BLaER1 treated with 17β-estradiol and CSF1 and Interleukin-3, amounts not matched to agents 10 nM and 100 nM (cell line): Measurements from ENCODE around the gene CDK13.

Source experiments
- H3K27ac ChIP-seq, 11 experiments: shearing (Covaris generic); formaldehyde crosslinking; 2 replicates each; pipeline ENCODE4 v1.8.1; 2022
- H3K27me3 ChIP-seq, 11 experiments: shearing (Covaris generic); formaldehyde crosslinking; 2 replicates each; pipeline ENCODE4 v1.8.1; 2022
- H3K36me3 ChIP-seq, 11 experiments: shearing (Covaris generic); formaldehyde crosslinking; 2 replicates each; pipeline ENCODE4 v1.8.1; 2022
- H3K4me1 ChIP-seq, 10 experiments: shearing (Covaris generic); formaldehyde crosslinking; 2 replicates each; pipeline ENCODE4 v1.8.1; 2022
- H3K4me2 ChIP-seq, 11 experiments: shearing (Covaris generic); formaldehyde crosslinking; 2 replicates each; pipeline ENCODE4 v1.8.1; 2022
- H3K4me3 ChIP-seq, 10 experiments: shearing (Covaris generic); formaldehyde crosslinking; 2 replicates each; pipeline ENCODE4 v1.8.1; 2022
- H3K9ac ChIP-seq, 11 experiments: shearing (Covaris generic); formaldehyde crosslinking; 2 replicates each; pipeline ENCODE4 v1.8.1; 2022
- H3K9me3 ChIP-seq, 11 experiments: shearing (Covaris generic); formaldehyde crosslinking; replicated peaks in 1 of 11; 2 replicates each; pipeline ENCODE4 v1.8.1; 2022
- H4K20me1 ChIP-seq, 11 experiments: shearing (Covaris generic); formaldehyde crosslinking; 2 replicates each; pipeline ENCODE4 v1.8.1; 2022
- Cebpa-rat ChIP-seq, 11 experiments: shearing (Covaris generic); IDR thresholded peaks; 2 replicates each; pipeline ENCODE4 v1.8.1; 2022

CDK13 gene

DNA sequence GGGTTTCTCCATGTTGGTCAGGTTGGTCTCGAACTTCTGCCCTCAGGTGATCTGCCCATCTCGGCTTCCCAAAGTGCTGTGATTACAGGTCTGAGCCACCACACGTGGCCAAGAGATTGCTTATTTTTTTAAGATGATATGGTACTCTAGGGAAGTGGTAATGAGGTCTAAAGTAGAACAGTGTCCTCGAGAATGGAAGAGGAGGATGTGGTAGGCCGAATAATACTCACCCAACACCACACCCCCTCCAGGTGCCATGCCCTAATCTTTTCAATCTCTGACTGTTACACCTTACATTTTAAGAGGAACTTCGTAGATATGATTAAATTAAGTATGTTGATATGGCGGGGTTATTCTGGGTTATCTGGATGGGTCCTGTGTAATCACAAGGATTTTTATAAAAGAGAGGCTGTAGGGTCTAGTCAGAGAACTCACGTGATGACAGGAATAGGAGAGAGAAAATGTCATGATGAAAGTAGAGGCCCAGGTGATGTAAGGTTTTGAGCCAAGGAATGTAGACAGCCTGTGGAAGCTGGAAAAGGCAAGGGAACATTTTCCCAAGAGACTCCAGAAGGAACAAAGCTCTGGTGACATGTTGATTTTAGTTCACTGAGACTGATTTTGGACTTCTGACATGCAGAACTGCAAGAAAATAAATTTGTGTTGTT lies 29.5 kb downstream of the CDK13 start:
- Histone ChIP-seq H3K4me3 (no peak overlapping the region), H3K9me3 (peaks cover 0 to 71% (median 43%) of the 10 kb centered on the region in 11 experiments; a peak in 19 of 22 replicates), H3K4me1 (peaks cover 0 to 44% (median 18%) of the 10 kb centered on the region in 10 experiments; a peak in 12 of 20 replicates), H3K27ac (no peak overlapping the region), H3K4me2 (no peak overlapping the region), H3K27me3 (no peaks in the 10 kb centered on the region), H3K9ac (no peak overlapping the region), H4K20me1 (peaks cover 28 to 88% (median 68%) of the 10 kb centered on the region in 11 experiments; a peak in 21 of 22 replicates), H3K36me3 (peaks cover 0 to 60% (median 34%) of the 10 kb centered on the region in 11 experiments; a peak in 19 of 22 replicates)
- TF ChIP-seq Cebpa-rat (IDR thresholded peaks at IDR 0.05), result no peak

DNA sequence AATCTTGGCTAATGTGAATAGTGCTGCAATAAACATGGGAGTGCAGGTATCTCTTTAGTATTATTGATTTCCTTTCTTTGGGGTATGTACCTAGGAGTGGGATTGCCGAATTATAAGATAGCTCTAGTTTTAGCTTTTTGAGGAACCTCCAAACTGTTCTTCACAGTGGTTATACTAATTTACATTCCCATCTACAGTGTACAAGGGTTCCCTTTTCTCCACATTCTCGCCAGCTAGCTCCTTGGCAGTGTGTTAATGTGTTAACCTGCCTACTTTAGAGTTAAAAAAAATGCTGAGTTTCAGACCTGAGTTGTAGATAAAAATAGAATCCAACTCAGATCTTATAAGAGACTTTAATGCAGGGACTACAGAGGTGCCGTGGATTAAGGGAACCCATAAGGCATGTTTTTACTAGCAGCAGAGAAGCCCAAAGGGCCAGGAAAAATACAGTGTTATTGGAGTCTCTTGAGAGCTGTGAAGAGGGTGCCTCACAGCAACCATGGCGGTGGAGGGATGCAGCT lies 35.4 kb downstream of the CDK13 start:
- Histone ChIP-seq H4K20me1 (peaks cover 40 to 85% (median 69%) of the 10 kb centered on the region in 11 experiments), H3K9ac (no peak overlapping the region; a peak in 1 of 22 replicates), H3K9me3 (peaks cover 0 to 16% (median 9%) of the 10 kb centered on the region in 11 experiments; a peak in 17 of 22 replicates), H3K4me2 (peak overlapping the region in 2 of 11 experiments; percentile 65 to 71; a peak in 4 of 22 replicates), H3K4me3 (no peak overlapping the region), H3K36me3 (peaks cover 29 to 54% (median 49%) of the 10 kb centered on the region in 11 experiments), H3K27ac (no peak overlapping the region; a peak in 1 of 22 replicates), H3K27me3 (no peaks in the 10 kb centered on the region), H3K4me1 (peaks cover 0 to 33% (median 8%) of the 10 kb centered on the region in 10 experiments; a peak in 11 of 20 replicates)
- TF ChIP-seq Cebpa-rat (IDR thresholded peaks at IDR 0.05), result no peak

DNA sequence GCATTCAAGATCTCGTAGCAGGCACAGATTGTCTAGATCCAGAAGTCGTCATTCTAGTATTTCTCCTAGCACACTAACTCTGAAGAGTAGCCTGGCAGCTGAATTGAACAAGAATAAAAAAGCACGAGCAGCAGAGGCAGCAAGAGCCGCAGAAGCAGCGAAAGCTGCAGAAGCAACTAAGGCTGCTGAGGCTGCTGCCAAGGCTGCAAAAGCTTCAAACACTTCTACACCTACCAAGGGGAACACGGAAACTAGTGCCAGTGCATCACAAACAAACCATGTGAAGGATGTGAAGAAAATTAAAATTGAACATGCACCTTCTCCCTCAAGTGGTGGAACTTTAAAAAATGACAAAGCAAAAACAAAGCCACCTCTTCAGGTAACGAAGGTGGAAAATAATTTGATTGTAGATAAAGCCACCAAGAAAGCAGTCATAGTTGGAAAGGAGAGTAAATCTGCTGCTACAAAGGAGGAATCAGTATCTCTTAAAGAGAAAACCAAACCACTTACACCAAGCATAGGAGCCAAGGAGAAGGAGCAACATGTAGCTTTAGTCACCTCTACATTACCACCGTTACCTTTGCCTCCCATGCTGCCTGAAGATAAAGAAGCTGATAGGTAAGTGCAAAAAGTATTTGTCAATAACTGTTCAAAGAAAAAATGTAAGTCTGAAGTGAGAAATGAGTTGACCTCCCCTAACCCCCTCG lies 37.7 kb downstream of the CDK13 start:
- H3K4me2 ChIP-seq, result no peak overlapping the region
- H3K9ac ChIP-seq, result no peak overlapping the region
- H4K20me1 ChIP-seq, result peaks cover 42 to 96% (median 85%) of the 10 kb centered on the region in 11 experiments
- H3K27me3 ChIP-seq, result no peaks in the 10 kb centered on the region
- peaks cover 0 to 33% (median 8%) of the 10 kb centered on the region in 10 experiments; a peak in 11 of 20 replicates for H3K4me1 ChIP-seq
- H3K36me3 ChIP-seq, result peaks cover 47 to 69% (median 60%) of the 10 kb centered on the region in 11 experiments
- no peak for TF ChIP-seq Cebpa-rat (IDR thresholded peaks at IDR 0.05)
- no peak overlapping the region for H3K27ac ChIP-seq
- H3K9me3 ChIP-seq, result peaks cover 0 to 6% (median 0%) of the 10 kb centered on the region in 11 experiments; a peak in 2 of 22 replicates
- no peak overlapping the region for H3K4me3 ChIP-seq

- H3K9ac ChIP-seq, result no peak overlapping the region
- no peak for TF ChIP-seq Cebpa-rat (IDR thresholded peaks at IDR 0.05)
- H3K4me1 ChIP-seq, result no peaks in the 10 kb centered on the region
- H3K9me3 ChIP-seq, result no peaks in the 10 kb centered on the region
- H3K4me2 ChIP-seq, result no peak overlapping the region
- H4K20me1 ChIP-seq, result peaks cover 1 to 37% (median 14%) of the 10 kb centered on the region in 11 experiments; a peak in 16 of 22 replicates
- H3K4me3 ChIP-seq, result no peak overlapping the region
- no peak overlapping the region for H3K27ac ChIP-seq
- peaks cover 54 to 97% (median 78%) of the 10 kb centered on the region in 11 experiments for H3K36me3 ChIP-seq
- no peaks in the 10 kb centered on the region for H3K27me3 ChIP-seq
Measured at GRCh38 chr7:40000734-40001315, 50.8 kb downstream of the CDK13 start.

DNA sequence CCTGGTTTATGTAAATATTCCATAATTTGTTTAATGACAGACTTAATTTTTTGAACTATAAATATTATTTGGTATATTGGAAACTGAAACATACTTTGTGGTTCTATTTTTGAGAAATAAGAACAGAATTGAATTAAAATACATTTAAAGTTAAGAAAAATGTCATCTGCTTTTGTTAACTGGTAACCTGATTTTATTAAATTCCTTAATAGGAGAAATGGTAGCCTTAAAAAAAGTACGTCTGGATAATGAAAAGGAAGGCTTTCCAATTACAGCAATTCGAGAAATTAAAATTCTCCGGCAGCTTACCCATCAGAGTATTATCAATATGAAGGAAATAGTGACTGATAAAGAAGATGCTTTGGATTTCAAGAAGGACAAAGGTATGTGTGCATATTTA lies 51.6 kb downstream of the CDK13 start:
- Histone ChIP-seq H3K9ac (no peak overlapping the region), H3K27me3 (no peaks in the 10 kb centered on the region), H3K4me1 (no peaks in the 10 kb centered on the region), H3K36me3 (peaks cover 60 to 97% (median 82%) of the 10 kb centered on the region in 11 experiments), H3K27ac (no peak overlapping the region), H3K4me3 (no peak overlapping the region), H3K4me2 (no peak overlapping the region), H3K9me3 (no peaks in the 10 kb centered on the region), H4K20me1 (peaks cover 0 to 32% (median 13%) of the 10 kb centered on the region in 11 experiments; a peak in 11 of 22 replicates)
- no peak for TF ChIP-seq Cebpa-rat (IDR thresholded peaks at IDR 0.05)

GRCh38 chr7:40003597-40003996 lies 53.5 kb downstream of the CDK13 start:
- Histone ChIP-seq H3K4me2 (no peak overlapping the region), H3K4me1 (no peaks in the 10 kb centered on the region), H3K9me3 (no peaks in the 10 kb centered on the region), H3K27ac (no peak overlapping the region), H3K36me3 (peaks cover 71 to 98% (median 83%) of the 10 kb centered on the region in 11 experiments), H3K4me3 (no peak overlapping the region), H4K20me1 (peaks cover 0 to 30% (median 13%) of the 10 kb centered on the region in 11 experiments; a peak in 10 of 22 replicates), H3K27me3 (no peaks in the 10 kb centered on the region), H3K9ac (no peak overlapping the region)
- no peak for TF ChIP-seq Cebpa-rat (IDR thresholded peaks at IDR 0.05)

GRCh38 chr7:40008223-40008815 lies 58.3 kb downstream of the CDK13 start:
- Histone ChIP-seq H3K9ac (no peak overlapping the region), H4K20me1 (peaks cover 0 to 19% (median 10%) of the 10 kb centered on the region in 11 experiments; a peak in 10 of 22 replicates), H3K4me1 (peaks cover 0 to 8% (median 0%) of the 10 kb centered on the region in 10 experiments; a peak in 2 of 20 replicates), H3K36me3 (peaks cover 77 to 100% (median 87%) of the 10 kb centered on the region in 11 experiments), H3K27ac (no peak overlapping the region), H3K4me2 (no peak overlapping the region), H3K27me3 (no peaks in the 10 kb centered on the region), H3K9me3 (no peaks in the 10 kb centered on the region), H3K4me3 (no peak overlapping the region)
- no peak for TF ChIP-seq Cebpa-rat (IDR thresholded peaks at IDR 0.05)

GRCh38 chr7:40009301-40009700 lies 59.2 kb downstream of the CDK13 start:
- Histone ChIP-seq H3K36me3 (peaks cover 68 to 96% (median 78%) of the 10 kb centered on the region in 11 experiments), H3K27ac (no peak overlapping the region), H3K27me3 (no peaks in the 10 kb centered on the region), H4K20me1 (peaks cover 0 to 14% (median 3%) of the 10 kb centered on the region in 11 experiments; a peak in 8 of 22 replicates), H3K4me3 (no peak overlapping the region), H3K4me1 (peaks cover 0 to 8% (median 0%) of the 10 kb centered on the region in 10 experiments; a peak in 2 of 20 replicates), H3K9ac (no peak overlapping the region), H3K9me3 (no peaks in the 10 kb centered on the region), H3K4me2 (no peak overlapping the region)
- no peak for TF ChIP-seq Cebpa-rat (IDR thresholded peaks at IDR 0.05)
